A549 treated with AZD9567 at 1 μM for 4 hours (cell line): ENCODE measurements around the gene ENDOV. TPM values are rescaled to one million over a fixed set of nuclear protein-coding genes. Genes with fewer than 3 reads are reported as not detected.

ENCODE experiments used
- total RNA-seq: library from RNA; stranded (reverse); fragments of 200-300 nt; extraction: Qiagen RNA extraction; gene quantifications from 5 replicates; pipeline ENCODE4 v1.2.3, GENCODE V29; 2022; ENCODE audit not compliant: insufficient read depth

Gene ENDOV
- 41.7 to 61.0 TPM (median 56.4 TPM) in 5 replicates for total RNA-seq

GRCh38 chr17:80414803-80415625 is at the start of gene ENDOV:
ENDOV (plus strand) TSS chr17:80415167; CDS start chr17:80415195, 28 bp downstream.

DNA sequence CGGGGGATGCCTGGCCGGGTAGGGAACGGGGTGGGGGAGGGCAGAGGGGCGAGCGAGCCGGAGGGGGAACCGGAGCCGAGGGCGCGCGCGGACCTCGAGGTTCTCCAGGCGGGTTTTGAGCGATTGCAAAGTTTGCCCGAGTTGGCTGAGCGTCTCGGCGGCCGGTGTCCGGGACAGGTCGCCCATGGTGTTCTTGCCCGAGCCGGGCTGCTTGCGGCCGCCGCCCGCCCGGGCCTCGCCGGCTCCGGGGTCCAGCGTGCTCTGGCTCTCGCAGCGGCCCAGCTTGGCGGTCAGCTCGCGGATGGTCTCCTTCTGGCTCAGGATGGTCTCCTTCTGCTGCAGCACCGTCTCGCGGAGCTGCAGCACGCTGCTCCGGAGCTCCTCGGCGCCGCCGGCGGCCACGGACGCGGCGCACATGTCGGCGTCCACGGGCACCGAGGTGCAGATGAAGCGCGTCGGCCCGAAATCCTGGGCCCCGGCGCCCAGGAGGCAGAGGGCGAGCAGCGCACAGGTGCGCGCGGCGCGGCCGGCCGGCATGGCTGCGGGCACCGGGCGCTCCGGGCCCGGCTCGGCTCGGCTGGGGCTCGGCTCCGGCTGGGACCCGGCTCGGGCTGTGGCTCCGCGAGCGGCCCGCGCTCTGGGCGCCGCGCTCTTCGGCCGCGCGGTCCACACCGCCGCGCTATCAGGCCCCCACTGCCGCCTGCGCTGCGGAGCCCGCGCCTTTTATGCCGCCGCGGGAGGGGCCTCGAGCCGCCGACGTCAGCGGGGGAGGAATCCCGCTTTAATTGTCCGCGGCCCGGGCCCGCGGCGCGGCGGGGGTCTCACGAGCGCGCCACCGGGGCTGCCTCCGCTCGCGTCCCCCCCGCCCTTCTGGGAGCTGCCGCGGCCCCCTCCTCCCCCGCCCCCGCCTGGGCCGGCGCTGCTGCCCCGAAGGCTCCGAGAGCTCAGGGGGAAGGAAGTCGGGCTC is 61.2 kb downstream of the ENDOV start, which contains the start of gene NPTX1:
Gene NPTX1 (minus strand): TSS at position 698 of the 967 bp plus-strand sequence. CDS start 161 bp downstream, at position 537.

Other genes starting within 250 kb of the ENDOV start
- gene CARD14, start 245.1 kb upstream of the ENDOV start, total RNA-seq = 0.09 to 0.29 TPM (median 0.20 TPM) in 4 of 5 replicates, not detected in the other
- 22.0 to 31.1 TPM (median 29.3 TPM) in 5 replicates for gene SGSH, start 194.8 kb upstream of the ENDOV start, total RNA-seq
- gene SLC26A11, start 194.7 kb upstream of the ENDOV start, total RNA-seq = 12.4 to 18.9 TPM (median 15.7 TPM) in 5 replicates
- gene RNF213, start 154.3 kb upstream of the ENDOV start, total RNA-seq = 52.4 to 82.7 TPM (median 56.1 TPM) in 5 replicates
- 115 to 205 TPM (median 167 TPM) in 5 replicates for gene NPTX1, start 61.4 kb downstream of the ENDOV start, total RNA-seq
- gene RPTOR, start 129.7 kb downstream of the ENDOV start, total RNA-seq = 24.2 to 31.5 TPM (median 29.7 TPM) in 5 replicates